ENCODE results near the gene HSPA6. TPM values are rescaled to one million over a fixed set of nuclear protein-coding genes. Genes with fewer than 3 reads are reported as not detected.
A peak's percentile ranks its signal among the peaks of the same experiment; 100 is the strongest.
"Not testable (repeated sequence)": the region's sequence is repeated elsewhere in the genome, so short reads cannot be mapped to it uniquely, and the experiment has no call there.

HSPA6 gene
- total RNA-seq, 1 donor: under 0.01 TPM

DNA sequence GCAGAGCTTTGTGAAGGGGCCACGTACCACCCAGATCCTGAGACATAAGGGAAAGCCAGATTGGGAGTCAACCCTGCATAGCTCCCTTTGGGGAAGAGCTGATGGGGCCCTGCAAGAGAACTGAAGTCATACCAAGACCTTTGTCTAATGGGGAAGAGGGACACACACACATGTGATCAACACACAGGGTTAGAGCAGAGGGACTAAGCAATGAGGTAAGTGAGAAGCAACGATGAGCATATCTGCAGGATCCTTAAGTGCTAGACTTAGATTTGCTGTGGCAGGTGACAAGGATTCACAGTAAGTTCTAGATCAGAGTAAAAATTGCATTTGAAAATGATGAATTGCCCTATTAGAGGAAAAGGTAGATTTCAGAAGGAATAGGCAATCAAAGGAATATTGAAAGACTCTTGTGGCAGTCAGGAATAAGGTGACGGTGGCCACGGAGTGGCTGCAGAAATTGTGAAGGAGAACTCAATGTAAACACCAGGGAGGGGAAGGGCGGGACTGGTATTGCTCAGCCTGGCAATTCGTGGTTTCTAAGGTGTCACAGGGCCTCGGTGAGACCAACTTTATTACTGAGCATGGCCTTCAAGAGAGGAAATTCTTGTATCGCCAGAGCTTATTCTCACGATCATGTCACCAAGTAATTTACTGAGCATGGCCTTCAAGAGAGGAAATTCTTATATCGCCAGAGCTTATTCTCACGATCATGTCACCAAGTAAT, 20.8 kb downstream of the HSPA6 start:
- DNase-seq (ENCODE audit: low read depth); H3K4me3 ChIP-seq (ENCODE audit: low read depth, low read length): not testable (repeated sequence)

DNA sequence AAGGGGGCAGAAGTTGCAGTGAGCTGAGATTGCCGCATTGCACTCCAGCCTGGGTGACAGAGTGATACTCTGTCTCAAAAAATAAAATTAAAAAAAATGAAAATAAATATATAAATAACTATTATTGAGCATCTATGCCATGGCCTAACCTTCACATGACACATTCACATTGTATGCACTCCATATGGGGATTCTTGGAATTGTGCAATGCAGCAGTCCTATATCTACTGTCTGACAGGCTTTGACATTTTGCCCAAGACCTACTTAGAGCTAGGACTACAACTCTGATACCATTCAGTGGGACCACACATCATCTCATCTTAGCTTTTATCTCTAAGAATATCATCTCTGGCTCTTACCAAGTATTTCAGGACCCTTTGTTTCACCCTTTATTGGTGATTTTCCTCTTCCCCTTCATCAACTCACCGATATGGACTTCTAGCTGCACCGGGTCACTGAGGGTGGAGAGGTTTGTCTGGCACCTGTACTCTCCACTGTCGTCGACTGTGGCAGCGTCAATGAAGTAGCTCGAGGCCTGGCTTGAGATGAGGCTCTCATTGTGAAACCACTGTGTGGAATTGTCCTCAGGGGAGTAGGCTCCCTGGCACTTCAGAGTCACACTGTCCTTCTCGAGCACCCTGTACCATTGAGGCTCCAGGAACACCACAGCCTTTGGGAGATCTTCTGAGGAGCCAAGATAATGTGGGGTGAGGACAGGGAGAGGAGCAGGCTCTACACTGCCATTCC, 23.8 kb downstream of the HSPA6 start:
- H3K4me3 ChIP-seq (ENCODE audit: low read depth, low read length); DNase-seq (ENCODE audit: low read depth): not testable (repeated sequence)

DNA sequence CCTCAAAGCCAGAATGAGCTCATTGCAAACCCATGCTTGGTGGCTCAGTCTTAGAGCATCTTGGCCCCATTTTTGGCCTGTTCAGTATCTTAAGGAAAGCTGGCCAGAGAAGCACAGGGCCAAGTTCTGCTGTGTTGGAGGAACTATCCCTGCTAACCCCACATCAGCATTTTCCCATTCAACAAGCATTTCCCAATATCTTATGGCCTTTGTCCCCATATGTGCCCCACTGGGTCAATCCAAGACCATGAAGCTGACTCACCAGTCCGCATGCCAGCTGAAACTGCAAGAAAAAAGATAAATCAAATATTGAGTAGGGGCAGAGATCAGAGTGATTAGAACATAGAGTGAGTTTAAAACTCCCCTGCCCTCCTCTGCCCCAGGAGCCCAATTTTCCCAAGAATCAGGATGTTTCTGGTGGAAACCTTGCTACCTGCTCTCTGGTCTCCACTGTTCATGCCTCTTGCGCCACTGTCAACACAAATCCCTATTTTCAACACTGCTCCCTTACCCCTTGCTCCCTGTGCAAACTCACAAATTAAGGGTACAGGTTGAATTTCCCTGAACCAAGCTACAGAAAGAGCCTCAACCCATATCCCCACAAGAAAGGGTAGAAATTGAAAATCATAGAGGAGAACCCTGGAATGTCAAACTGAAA, 24.5 kb downstream of the HSPA6 start:
- not testable (repeated sequence) for H3K4me3 ChIP-seq (ENCODE audit: low read depth, low read length); DNase-seq (ENCODE audit: low read depth)

DNA sequence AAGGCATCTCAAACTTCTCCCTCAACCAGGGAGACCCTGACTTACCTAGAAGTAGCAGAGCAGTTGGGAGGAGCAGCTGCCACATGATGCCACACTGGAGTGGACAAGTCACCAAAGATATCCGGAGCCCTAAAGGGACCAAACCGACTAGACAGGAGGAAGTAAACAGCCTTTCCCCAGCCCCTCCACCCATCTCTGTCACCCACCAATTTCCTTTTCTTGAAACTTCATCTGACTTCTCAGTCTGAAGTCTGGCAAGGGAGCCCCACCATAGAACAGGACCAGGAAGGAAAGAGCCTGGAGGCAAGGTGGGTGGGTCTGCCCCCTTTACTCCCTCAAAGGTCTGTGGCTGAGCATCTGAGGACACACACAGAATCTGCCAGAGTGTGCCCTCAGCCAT, 25.3 kb downstream of the HSPA6 start, which contains the start of gene FCGR3A:
TSS of gene FCGR3A (minus strand) at position 167 of the 400 bp plus-strand sequence. CDS start at position 85, 82 bp downstream.
- DNase-seq (ENCODE audit: low read depth): no peak
- TF ChIP-seq, protein P1, sequence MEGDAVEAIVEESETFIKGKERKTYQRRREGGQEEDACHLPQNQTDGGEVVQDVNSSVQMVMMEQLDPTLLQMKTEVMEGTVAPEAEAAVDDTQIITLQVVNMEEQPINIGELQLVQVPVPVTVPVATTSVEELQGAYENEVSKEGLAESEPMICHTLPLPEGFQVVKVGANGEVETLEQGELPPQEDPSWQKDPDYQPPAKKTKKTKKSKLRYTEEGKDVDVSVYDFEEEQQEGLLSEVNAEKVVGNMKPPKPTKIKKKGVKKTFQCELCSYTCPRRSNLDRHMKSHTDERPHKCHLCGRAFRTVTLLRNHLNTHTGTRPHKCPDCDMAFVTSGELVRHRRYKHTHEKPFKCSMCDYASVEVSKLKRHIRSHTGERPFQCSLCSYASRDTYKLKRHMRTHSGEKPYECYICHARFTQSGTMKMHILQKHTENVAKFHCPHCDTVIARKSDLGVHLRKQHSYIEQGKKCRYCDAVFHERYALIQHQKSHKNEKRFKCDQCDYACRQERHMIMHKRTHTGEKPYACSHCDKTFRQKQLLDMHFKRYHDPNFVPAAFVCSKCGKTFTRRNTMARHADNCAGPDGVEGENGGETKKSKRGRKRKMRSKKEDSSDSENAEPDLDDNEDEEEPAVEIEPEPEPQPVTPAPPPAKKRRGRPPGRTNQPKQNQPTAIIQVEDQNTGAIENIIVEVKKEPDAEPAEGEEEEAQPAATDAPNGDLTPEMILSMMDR (IDR thresholded peaks at IDR 0.05; ENCODE audit: insufficient read depth, low read depth, low read length): no peak
- no peak within 1 kb of the TSS for H3K4me3 ChIP-seq (ENCODE audit: low read depth, low read length)

DNA sequence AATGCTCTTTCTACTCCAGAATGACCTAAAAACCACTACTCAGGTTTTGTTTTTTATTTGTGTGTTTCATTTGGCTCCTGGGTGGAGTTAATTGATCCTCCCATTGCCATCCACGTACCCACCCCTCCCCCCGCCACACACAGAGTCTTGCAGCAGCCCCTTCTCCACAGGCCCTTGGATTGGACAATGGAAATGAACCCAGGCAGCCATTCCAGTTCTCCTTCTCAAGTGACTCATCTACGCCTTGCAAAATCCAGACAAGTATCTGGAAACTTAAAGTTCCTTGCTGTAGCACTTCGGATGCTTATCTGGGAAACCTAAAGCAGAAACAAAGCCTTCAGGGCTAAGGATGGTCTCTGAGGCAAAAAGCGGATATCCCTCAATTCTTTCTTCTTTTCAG, 26.6 kb downstream of the HSPA6 start:
- H3K4me3 ChIP-seq (ENCODE audit: low read depth, low read length); DNase-seq (ENCODE audit: low read depth): not testable (repeated sequence)

DNA sequence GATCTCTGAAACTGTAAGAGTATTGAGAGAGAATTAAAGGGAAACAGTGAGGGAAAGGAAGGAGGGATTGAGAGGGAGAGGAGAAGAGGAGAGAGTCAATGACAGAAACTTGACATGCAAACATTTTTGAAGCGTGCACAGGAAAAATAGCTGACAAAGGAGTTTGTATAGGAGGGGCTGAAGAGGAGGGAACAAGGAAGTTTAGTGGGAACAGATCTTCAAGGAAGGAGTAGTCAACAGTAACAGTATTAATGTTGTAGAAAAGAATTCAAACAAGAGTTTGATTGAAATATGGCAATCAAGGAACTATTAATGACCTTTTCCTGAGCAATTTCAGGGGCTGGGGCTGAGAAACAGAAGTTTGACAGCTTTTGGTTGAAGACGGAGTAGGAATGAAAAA, 29.3 kb downstream of the HSPA6 start:
- H3K4me3 ChIP-seq (ENCODE audit: low read depth, low read length); DNase-seq (ENCODE audit: low read depth): not testable (repeated sequence)

DNA sequence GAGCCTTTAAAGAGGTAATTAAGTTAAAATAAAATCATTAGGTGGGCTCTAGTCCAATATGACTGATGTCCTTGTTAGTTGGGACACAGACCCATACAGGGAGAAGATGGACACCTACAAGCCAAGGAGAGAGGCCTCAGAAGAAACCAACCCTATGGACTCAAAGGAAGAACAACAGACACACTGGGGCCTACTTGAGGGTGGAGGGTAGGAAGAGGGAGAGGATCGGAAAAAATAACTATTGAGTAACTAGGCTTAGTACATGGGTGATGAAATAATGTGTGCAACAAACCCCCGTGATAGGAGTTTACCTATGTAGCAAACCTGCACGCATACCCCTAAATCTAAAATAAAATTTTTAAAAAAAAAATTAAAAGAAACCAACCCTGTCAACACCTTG, 30.0 kb downstream of the HSPA6 start:
- DNase-seq (ENCODE audit: low read depth); H3K4me3 ChIP-seq (ENCODE audit: low read depth, low read length): not testable (repeated sequence)

DNA sequence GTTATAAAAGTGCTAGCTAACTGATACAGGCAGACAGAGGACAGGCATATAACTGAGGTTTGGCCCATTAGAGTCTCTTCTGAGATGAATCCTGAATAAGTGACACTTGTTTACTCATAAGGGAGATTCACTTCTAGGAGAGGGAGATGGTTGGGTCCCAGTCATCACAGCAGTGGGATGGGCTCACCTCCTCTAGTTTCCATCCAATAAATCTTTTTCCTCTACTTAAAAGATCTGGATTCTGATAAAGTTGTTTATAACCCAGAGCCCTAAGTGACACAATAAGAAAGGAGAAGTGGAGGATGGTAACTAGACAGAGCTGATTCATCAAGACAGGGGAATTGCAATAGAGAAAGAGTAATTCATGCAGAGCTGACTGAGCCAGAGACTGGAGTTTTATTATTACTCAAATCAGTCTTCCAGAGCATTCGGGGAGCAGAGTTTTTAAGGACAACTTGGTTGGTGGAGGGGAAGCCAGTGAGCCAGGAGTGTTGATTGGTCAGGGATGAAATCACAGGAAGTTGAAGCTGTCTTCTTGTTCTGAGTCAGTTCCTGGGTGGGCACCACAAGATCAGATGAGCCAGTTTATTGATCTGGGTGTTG, 30.6 kb downstream of the HSPA6 start:
- DNase-seq (ENCODE audit: low read depth); H3K4me3 ChIP-seq (ENCODE audit: low read depth, low read length): not testable (repeated sequence)

DNA sequence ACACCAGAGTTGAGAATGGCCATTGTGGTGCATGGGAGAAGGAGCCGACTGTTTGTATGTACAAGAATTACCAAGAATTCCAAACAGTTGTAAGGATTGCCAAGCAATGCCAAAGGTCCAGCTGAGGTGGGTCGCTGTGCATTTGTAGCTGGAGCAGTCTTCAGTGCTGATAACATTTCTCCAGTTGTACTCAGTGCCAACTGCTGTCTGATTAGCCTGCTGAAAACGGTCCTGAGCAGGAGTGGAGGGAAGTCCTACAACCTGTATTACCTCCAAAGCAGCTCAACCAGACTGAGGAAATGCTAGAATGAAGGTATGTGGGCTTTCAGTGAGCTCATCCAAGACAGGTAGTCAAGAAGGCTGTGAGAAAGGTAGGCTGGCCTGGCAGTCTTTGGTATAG, 31.8 kb downstream of the HSPA6 start:
- DNase-seq (ENCODE audit: low read depth); H3K4me3 ChIP-seq (ENCODE audit: low read depth, low read length): not testable (repeated sequence)

DNA sequence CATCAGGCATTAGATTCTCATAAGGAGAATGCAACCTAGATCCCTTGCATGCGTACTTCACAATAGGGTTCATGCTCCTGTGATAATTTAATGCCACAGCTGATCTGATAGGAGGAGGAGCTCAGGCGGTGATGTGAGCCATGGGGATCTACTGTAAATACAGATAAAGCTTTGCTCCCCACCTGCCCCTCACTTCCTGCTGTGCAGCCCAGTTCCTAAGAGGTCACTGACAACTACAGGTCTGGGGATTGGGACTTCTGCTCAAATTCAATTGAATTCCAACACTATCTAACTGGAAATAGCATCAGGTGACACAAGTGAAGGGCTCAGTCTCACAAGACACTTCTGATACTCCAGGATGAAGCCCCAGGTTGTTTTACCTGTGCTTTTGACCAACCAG, 32.6 kb downstream of the HSPA6 start:
- not testable (repeated sequence) for DNase-seq (ENCODE audit: low read depth); H3K4me3 ChIP-seq (ENCODE audit: low read depth, low read length)

DNA sequence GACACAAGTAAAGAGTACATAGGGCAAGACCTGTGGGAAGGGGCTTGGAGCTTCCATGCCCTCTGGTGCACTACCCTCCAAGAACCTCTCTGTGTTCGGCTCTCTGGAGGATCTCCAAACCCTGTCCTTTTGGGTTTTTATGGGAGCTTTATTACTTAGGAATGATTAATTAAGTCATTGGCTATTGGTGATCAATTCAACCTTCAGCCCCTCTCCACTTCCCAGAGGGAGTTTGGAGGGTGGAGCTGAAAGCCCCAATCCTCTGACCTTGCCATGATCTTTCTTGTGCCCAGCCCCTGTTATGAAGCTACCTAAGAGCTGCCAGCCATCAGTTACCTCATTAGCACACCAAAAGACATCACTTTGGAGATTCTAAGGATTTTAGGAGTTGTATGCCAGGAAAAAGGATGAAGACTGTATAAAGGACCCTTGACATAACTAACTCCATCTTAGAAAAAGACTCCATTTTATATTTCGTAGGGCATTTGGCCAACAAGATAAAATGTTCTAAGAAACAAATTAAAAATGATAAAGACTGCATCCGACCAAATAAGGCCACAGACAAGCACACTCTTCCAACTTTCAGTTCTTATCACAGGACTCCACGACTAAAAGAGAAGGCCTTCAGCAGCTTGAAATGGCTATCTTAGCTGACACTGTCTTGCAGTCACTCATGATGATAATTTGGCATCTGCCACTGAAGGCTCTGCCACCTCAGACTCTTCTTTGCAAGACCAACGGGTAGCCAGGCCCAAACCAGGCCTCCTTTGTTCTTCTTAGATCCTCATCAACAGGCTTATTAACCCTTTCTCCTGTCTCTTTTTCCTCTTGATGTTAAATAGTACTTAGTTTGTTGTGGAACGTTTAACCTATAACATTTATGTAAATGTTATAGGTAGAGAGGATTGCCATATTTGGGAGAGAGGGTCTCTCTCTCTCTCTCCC, 33.4 kb downstream of the HSPA6 start:
- DNase-seq (ENCODE audit: low read depth): not testable (repeated sequence)

DNA sequence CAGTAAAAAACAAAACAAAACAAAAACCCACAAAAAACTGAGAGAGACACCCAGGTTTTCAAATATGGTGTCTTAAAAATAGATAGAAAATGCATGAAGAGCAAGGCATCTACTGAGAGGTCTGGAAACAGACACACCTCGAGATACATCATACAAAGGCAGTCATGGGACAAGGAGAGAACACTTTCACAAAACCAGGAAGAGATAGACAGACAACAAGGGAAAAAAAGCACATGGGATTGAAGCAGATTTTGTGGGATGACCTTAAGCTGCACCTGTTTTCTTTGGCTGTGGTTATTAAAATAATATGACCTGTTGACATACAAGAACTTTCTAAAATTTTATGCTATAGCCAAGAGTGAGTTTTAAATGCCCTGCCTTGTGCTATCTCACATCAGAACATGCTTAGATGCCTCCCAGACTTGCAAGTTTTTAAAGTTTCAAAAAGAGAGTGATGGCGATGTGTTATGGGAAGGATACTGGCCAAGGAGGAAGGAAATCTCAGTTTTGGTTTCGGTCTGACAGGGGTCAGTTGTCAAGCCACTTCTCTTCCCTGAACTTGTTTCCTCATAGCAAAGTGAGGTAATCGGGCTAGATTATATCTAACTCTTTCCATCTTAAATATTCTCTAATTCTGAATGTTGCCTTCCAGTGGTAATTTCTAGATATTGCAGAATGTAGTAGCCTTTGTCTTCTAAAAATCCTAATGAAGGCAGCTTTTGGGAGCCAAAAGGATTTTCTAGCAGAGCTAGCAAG, 36.8 kb downstream of the HSPA6 start:
- DNase-seq (ENCODE audit: low read depth): peak; percentile 8
- H3K4me3 ChIP-seq (ENCODE audit: low read depth, low read length): not testable (repeated sequence)

More for the DNA sequence above, 33.4 kb downstream of the HSPA6 start:
- H3K4me3 ChIP-seq (ENCODE audit: low read depth, low read length): not testable (repeated sequence)

DNA sequence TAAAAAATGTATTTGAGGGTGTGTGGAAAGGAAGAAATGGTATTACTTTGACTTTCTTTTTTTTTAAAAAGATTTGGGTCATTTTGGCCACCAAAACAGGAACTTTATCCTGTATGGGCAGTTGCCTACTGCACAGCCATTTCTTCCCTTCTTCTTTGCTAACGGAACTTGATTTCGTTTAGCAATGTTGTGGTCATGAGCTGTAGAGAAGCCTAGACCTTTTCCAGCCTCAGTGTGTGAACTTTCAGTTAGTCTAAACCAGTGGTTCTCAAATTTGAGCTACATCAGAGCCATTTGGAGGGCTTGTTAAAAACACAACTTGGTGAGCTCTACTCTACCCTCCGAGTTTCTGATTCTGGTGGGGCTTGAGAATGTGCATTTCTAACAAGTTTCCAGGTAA, 38.1 kb downstream of the HSPA6 start:
- not testable (repeated sequence) for DNase-seq (ENCODE audit: low read depth); H3K4me3 ChIP-seq (ENCODE audit: low read depth, low read length)

DNA sequence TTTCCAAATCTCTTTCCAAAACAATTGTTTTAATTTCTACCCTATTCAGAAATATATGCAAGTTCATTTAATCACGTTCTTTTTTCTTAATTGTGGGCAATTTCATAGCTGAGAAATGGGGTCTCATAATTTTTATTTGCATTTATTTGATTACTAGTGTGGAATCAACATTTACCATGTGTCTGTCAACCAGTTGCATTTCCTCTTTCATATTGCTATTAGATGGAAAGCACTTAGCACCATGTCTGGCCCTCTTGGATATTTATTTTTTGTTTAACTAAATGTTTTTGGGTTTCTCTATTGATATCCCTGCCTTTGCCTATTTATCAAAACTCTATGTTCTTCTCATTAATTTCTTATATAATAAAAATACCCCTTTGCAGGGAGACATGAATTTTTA, 39.2 kb downstream of the HSPA6 start:
- H3K4me3 ChIP-seq (ENCODE audit: low read depth, low read length); DNase-seq (ENCODE audit: low read depth): not testable (repeated sequence)

DNA sequence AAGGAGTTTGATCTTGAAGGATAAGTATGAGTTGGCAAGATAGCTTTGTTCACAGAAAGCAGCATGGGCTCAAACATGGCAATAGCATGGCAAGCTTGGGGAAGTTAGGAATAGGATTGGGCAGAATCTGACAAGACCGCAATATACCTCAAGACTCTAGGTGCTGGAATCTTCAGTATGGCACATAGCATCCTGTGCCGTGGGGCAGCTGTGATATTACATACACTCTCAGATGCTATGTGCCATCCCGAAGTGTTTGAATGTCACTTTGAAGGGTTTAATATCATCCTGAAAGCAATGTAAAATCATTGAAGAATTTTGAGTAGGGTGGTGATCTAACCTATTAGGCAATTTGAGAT, 42.2 kb downstream of the HSPA6 start:
- DNase-seq (ENCODE audit: low read depth); H3K4me3 ChIP-seq (ENCODE audit: low read depth, low read length): not testable (repeated sequence)

DNA sequence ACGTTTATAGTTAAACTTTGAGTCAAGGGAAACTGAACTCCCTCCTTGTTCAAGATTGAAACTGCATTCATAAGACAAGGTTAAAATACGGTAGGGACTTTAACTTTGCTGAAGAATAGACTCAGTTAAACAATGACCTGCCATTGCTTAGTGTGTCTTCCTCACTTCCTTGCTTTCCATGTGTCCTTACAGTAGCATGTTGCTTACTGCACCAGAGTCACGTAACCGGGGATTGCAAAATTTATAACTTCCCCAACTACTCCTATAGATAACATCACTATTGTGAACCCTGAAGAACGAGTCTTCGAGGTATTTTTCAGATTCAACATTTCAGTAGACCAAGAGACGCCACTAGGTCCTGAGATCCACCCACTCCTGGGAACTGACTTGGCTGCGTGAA, 47.4 kb downstream of the HSPA6 start:
- H3K4me3 ChIP-seq (ENCODE audit: low read depth, low read length); DNase-seq (ENCODE audit: low read depth): not testable (repeated sequence)

Data from fibroblast of villous mesenchyme (primary cell).